OCI-LY7 (cell line): ENCODE data around the gene TSPAN9. TPM values are rescaled to one million over a fixed set of nuclear protein-coding genes. Genes with fewer than 3 reads are reported as not detected.
"Not testable (repeated sequence)": the region's sequence is repeated elsewhere in the genome, so short reads cannot be mapped to it uniquely, and the experiment has no call there.

Experiments used
- BruUV-seq: library from RNA; stranded (reverse); fragments of 400-500 nt; replicated peaks from 2 replicates; lab custom pipeline; 2021; lab: Mats Ljungman, UMichigan
- CTCF ChIA-PET: fragments of 300-600 bp; sonication (Branson Sonifier 250); formaldehyde crosslinking; loops from one replicate; lab custom pipeline; 2022; ENCODE audit warnings: antibody characterized with exemption; ENCODE audit not compliant: unreplicated experiment; lab: Charles Lee
- POLR2A ChIA-PET: fragments of 300-600 bp; sonication (Branson Sonifier 250); formaldehyde crosslinking; loops from one replicate; lab custom pipeline; 2022; ENCODE audit warnings: antibody characterized with exemption; lab: Charles Lee
- DNase-seq: peaks from one replicate; pipeline ENCODE4 v3.0.0-alpha.2; 2015; ENCODE audit warnings: low spot score
- H2AFZ ChIP-seq: fragments of 200-600 bp; sonication (generic), shearing (Covaris generic); 2 replicates; pipeline ENCODE4 v1.6.1; 2014; ENCODE audit warnings: mild to moderate bottlenecking, antibody characterized with exemption, low read length, moderate library complexity
- H3K27ac ChIP-seq: fragments of 200-600 bp; sonication (generic); 2 replicates; pipeline ENCODE4 v1.5.1; 2014; ENCODE audit warnings: mixed run types, low read depth, mild to moderate bottlenecking, moderate library complexity, low read length, inconsistent platforms; ENCODE audit not compliant: poor library complexity, severe bottlenecking
- H3K36me3 ChIP-seq: fragments of 200-600 bp; sonication (generic); 2 replicates; pipeline ENCODE4 v1.6.1; 2014; ENCODE audit warnings: mild to moderate bottlenecking, antibody characterized with exemption, low read length, moderate library complexity, mixed read lengths; ENCODE audit not compliant: insufficient read depth
- H3K4me1 ChIP-seq: fragments of 200-600 bp; sonication (generic); 2 replicates; pipeline ENCODE4 v1.5.1; 2014; ENCODE audit warnings: mild to moderate bottlenecking, low read length; ENCODE audit not compliant: insufficient read depth, poor library complexity, severe bottlenecking
- H3K4me2 ChIP-seq: fragments of 200-600 bp; sonication (generic); 2 replicates; pipeline ENCODE4 v1.6.1; 2014; ENCODE audit warnings: mild to moderate bottlenecking, low read length
- H3K4me3 ChIP-seq: fragments of 200-600 bp; sonication (generic); 2 replicates; pipeline ENCODE4 v1.5.1; 2014; ENCODE audit warnings: mild to moderate bottlenecking, low read depth, low read length; ENCODE audit not compliant: poor library complexity, severe bottlenecking
- H3K79me2 ChIP-seq: fragments of 200-600 bp; sonication (generic); 2 replicates; pipeline ENCODE4 v1.6.1; 2016; ENCODE audit warnings: low read depth, mild to moderate bottlenecking, low read length, moderate library complexity, mixed read lengths; ENCODE audit not compliant: insufficient read depth
- H3K9me2 ChIP-seq: fragments of 200-600 bp; sonication (generic); 2 replicates; pipeline ENCODE4 v1.6.1; 2016; ENCODE audit warnings: mild to moderate bottlenecking, low read length, mixed read lengths; ENCODE audit not compliant: insufficient read depth
- H3K9me3 ChIP-seq: fragments of 200-600 bp; sonication (generic); 2 replicates; pipeline ENCODE4 v1.6.1; 2014; ENCODE audit warnings: mild to moderate bottlenecking, mixed run types, low read length, mixed read lengths
- H4K20me1 ChIP-seq: fragments of 200-600 bp; sonication (generic); 2 replicates; pipeline ENCODE4 v1.6.1; 2014; ENCODE audit warnings: mild to moderate bottlenecking, antibody characterized with exemption, low read length, moderate library complexity, mixed read lengths; ENCODE audit not compliant: insufficient read depth
- CTCF ChIP-seq: fragments of 200-600 bp; sonication (generic); conservative IDR thresholded peaks from 2 replicates; pipeline ENCODE4 v1.5.1; 2014; ENCODE audit warnings: mild to moderate bottlenecking, antibody characterized with exemption, low read length, moderate library complexity, mixed read lengths
- EZH2phosphoT487 ChIP-seq: fragments of 200-600 bp; sonication (generic); IDR thresholded peaks from 2 replicates; pipeline ENCODE4 v1.6.1; 2018; ENCODE audit warnings: low read depth, borderline replicate concordance, mild to moderate bottlenecking, mixed run types, antibody characterized with exemption, low read length, moderate library complexity, mixed read lengths
- intact Hi-C: fragments of 100-400 bp; cut with micrococcal nuclease; formaldehyde crosslinking; loops from one replicate; pipeline ENCODE4 v1.10.0; 2022; ENCODE audit not compliant: unreplicated experiment
- total RNA-seq, 2 experiments: library from RNA; depleted of rRNA in 1 of 2; stranded (reverse); fragments of >200 nt in 1 of 2; shearing (Covaris generic) in 1 of 2; gene quantifications; 2 replicates each; pipeline ENCODE4 v1.2.3, GENCODE V29; 2014 to 2022

TSPAN9 gene
- total RNA-seq, 2 experiments from 2014 or later: 0.50 to 0.74 TPM

- H3K4me2 ChIP-seq: no peak overlapping the region
- BruUV-seq: no TSS peak
- intact Hi-C loops: no loop called here
- TF ChIP-seq CTCF (no peak), EZH2phosphoT487 (no peak)
- no peak for DNase-seq
- no peaks in the 10 kb centered on the region for H3K36me3 ChIP-seq
- no peak overlapping the region for H3K27ac ChIP-seq
- ChIA-PET POLR2A (no interaction called here), CTCF (no interaction called here)
- peaks cover 10% of the 10 kb centered on the region; the same call in 1 of the 2 replicates for H3K9me3 ChIP-seq
- no peak overlapping the region for H2AFZ ChIP-seq
- H3K4me1 ChIP-seq: no peaks in the 10 kb centered on the region
- H4K20me1 ChIP-seq: no peaks in the 10 kb centered on the region
- no peak overlapping the region for H3K4me3 ChIP-seq
- no peaks in the 10 kb centered on the region for H3K9me2 ChIP-seq
- no peaks in the 10 kb centered on the region for H3K79me2 ChIP-seq
Observed at GRCh38 chr12:3061501-3062215, 15.5 kb upstream of the TSPAN9 start.

- ChIA-PET POLR2A (no interaction called here), CTCF (no interaction called here)
- H3K79me2 ChIP-seq: no peaks in the 10 kb centered on the region
- H3K27ac ChIP-seq: no peak overlapping the region
- H3K9me3 ChIP-seq: peaks cover 10% of the 10 kb centered on the region; the same call in 1 of the 2 replicates
- H3K36me3 ChIP-seq: no peaks in the 10 kb centered on the region
- no peaks in the 10 kb centered on the region for H4K20me1 ChIP-seq
- intact Hi-C loops: no loop called here
- no peaks in the 10 kb centered on the region for H3K9me2 ChIP-seq
- H3K4me2 ChIP-seq: no peak overlapping the region
- H2AFZ ChIP-seq: no peak overlapping the region
- TF ChIP-seq CTCF (no peak), EZH2phosphoT487 (no peak)
- no peaks in the 10 kb centered on the region for H3K4me1 ChIP-seq
- DNase-seq: no peak
- BruUV-seq: no TSS peak
- H3K4me3 ChIP-seq: no peak overlapping the region
Observed at GRCh38 chr12:3065300-3065699, 11.9 kb upstream of the TSPAN9 start.

- H2AFZ ChIP-seq, DNase-seq, H3K4me1 ChIP-seq, H3K4me3 ChIP-seq, H3K9me3 ChIP-seq, H3K79me2 ChIP-seq, POLR2A ChIA-PET, H4K20me1 ChIP-seq, H3K27ac ChIP-seq, BruUV-seq, H3K9me2 ChIP-seq, intact Hi-C loops, H3K36me3 ChIP-seq, H3K4me2 ChIP-seq: not testable (repeated sequence)
- CTCF ChIA-PET: interaction anchor here (0.6 kb wide), 1 partner anchor 25 kb away, joined by 3 read pairs; no protein-coding TSS in a partner anchor
Observed at GRCh38 chr12:3065846-3066245, 11.3 kb upstream of the TSPAN9 start.
